HG03103 (cell line): ENCODE results near the gene CD8B2.
"Not testable (repeated sequence)": the region's sequence is repeated elsewhere in the genome, so short reads cannot be mapped to it uniquely, and the experiment has no call there.

Experiments
- ATAC-seq: cut with Tn5 transposase; IDR thresholded peaks from one replicate; pipeline ENCODE4 v1.9.1; 2021; ENCODE audit warnings: low read depth; ENCODE audit not compliant: unreplicated experiment

CD8B2 gene

GRCh38 chr2:106486551-106487385 is at the start of gene CD8B2:
Gene CD8B2 (plus strand): TSS chr2:106487364. CDS start chr2:106487427, 63 bp downstream.
- not testable (repeated sequence) for ATAC-seq

GRCh38 chr2:106461882-106462281 is 25.3 kb upstream of the CD8B2 start:
- ATAC-seq: not testable (repeated sequence)

DNA sequence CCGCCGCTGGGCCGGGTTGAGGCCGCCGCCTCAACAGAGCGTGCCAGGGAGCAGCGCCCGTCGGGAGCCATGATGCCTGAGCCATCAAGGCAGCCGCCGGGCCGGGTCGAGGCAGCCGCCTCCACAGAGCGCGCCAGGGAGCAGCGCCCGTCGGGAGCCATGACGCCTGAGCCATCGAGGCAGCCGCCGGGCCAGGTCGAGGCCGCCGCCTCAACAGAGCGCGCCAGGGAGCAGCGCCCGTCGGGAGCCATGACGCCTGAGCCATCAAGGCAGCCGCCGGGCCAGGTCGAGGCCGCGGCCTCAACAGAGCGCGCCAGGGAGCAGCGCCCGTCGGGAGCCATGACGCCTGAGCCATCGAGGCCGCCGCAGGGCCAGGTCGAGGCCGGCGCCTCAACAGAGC is 19.6 kb upstream of the CD8B2 start:
- ATAC-seq: not testable (repeated sequence)

GRCh38 chr2:106468107-106468506 is 19.1 kb upstream of the CD8B2 start, which contains the start of gene RGPD3:
Gene RGPD3 (minus strand): TSS chr2:106468413. CDS start chr2:106468288, 125 bp downstream.
- not testable (repeated sequence) for ATAC-seq

DNA sequence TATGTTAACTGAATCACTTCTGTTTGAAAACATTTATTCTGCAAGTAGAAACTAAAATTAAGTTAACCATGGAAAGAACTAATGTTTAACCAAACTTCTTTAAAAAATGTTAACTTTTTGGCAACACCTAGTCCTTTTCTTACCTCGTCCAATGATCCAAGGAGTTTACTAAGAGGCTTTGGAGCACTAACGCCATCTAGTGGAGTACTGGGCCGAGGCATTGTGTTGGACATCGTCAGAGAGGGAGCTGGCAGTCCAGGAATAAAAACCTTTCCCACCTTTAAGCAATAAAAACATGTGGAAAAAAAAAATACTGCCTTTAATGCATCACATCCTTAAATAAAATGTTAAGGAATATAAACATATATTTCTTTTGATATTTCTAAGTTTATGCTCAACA is 16.5 kb upstream of the CD8B2 start:
- peak; percentile 56 for ATAC-seq

DNA sequence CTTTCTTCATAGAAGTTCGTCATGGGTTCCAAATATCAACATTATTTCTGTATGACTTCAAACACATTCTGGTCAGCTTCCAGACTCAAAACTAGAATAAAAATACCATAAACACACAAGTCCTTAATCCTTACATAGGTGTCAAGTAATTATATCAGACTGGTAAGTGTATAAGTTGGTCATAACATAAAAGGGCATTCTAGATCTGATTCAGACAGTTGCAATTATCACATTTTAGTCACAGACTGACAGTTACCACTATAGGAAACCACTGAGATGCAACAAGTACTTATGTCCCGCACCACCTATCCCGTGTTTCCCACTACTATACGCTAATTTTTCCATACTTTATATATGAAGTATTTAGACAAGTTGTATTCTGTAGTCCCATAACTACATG is 9.5 kb upstream of the CD8B2 start:
- ATAC-seq: not testable (repeated sequence)

DNA sequence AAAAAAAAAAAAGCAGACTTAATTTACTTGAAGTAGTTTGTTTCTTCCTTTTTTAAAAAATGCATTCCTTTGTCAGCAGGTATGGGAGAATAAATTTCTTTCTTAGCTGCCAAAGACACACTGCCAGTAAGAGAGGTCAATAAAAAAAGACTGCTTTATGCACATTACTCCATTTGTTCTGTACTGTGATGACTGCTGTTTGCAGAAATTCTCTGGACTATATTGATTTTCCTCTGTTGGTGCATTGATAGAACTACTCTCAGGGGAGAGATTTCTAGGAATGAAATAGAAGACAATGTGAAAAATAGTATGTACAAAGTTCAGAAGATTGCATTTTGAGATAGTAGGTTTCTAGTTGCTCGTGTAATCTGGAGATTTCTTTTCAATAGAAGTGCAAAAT is 7.6 kb upstream of the CD8B2 start:
- ATAC-seq: not testable (repeated sequence)

- not testable (repeated sequence) for ATAC-seq
These were observed 425 bp downstream of the CD8B2 start for GRCh38 chr2:106487386-106488191.

DNA sequence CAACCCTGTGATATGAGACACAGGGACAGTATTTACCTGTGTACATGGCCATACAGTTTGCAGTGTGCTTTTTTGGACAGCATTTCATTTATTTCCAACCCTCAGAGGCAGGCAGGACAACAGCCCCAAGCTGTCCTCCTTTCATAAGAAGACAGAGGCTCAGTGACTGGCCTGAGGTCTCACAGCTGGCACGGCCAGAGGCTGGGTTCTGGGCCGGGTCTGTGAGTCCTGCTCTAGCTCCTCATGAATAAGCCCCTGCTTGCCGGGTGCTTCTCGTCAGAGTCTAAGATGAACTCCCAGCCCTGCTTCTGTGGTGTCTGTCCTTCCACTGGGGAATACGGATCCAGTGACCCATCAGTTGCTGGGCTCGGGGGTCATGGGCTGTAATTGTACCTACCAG is 2.5 kb downstream of the CD8B2 start:
- ATAC-seq: not testable (repeated sequence)

GRCh38 chr2:106492399-106492798 is 5.2 kb downstream of the CD8B2 start:
- ATAC-seq: not testable (repeated sequence)

GRCh38 chr2:106492913-106493312 is 5.7 kb downstream of the CD8B2 start:
- ATAC-seq: not testable (repeated sequence)

- ATAC-seq: not testable (repeated sequence)
These were observed 11.4 kb downstream of the CD8B2 start for GRCh38 chr2:106498549-106498948.

GRCh38 chr2:106500350-106500749 is 13.2 kb downstream of the CD8B2 start:
- not testable (repeated sequence) for ATAC-seq

GRCh38 chr2:106502351-106502750 is 15.2 kb downstream of the CD8B2 start:
- not testable (repeated sequence) for ATAC-seq

GRCh38 chr2:106504192-106504591 is 17.0 kb downstream of the CD8B2 start:
- not testable (repeated sequence) for ATAC-seq

DNA sequence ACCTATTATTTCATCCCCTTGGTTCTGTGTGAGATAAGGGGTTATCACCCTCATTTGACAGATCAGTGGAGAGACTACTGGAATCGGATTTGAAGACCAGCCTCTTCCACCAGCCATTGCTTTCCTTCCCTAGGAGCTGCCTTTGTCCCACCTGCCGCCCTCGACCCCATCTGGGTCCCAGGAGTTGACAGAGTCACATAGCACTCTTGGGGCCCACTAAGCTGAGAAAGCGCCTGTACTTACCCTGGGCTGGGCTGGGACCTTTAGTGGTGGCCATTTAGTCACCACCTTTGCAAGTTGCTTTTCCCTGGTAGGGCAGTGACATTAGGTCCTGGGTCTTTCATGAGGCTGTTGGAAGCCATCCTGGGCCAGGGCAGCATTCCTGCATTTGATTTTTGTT is 17.6 kb downstream of the CD8B2 start:
- not testable (repeated sequence) for ATAC-seq

- not testable (repeated sequence) for ATAC-seq
These were observed 19.0 kb downstream of the CD8B2 start for GRCh38 chr2:106506002-106506687.

GRCh38 chr2:106508660-106509373 is 21.7 kb downstream of the CD8B2 start:
- not testable (repeated sequence) for ATAC-seq

GRCh38 chr2:106509374-106509770 is 22.2 kb downstream of the CD8B2 start:
- not testable (repeated sequence) for ATAC-seq

GRCh38 chr2:106510791-106511190 is 23.6 kb downstream of the CD8B2 start:
- ATAC-seq: not testable (repeated sequence)
